SJSA1 (cell line): ENCODE measurements around the gene ABCD1. TPM values are rescaled to one million over a fixed set of nuclear protein-coding genes. Genes with fewer than 3 reads are reported as not detected.
"Not testable (repeated sequence)": the region's sequence is repeated elsewhere in the genome, so short reads cannot be mapped to it uniquely, and the experiment has no call there.

Experiments used
- DNase-seq, 2 experiments: peaks; one replicate each; pipeline ENCODE4 v3.0.0-alpha.2; 2015 to 2020; ENCODE audit warnings: low spot score in 2 of 2, low read depth in 1 of 2
- H3K27ac ChIP-seq: fragments of 250-450 bp; sonication (Bioruptor Pico); 2 replicates; pipeline ENCODE4 v1.5.1; 2020; ENCODE audit warnings: mild to moderate bottlenecking, moderate library complexity
- H3K27me3 ChIP-seq: fragments of 250-450 bp; sonication (Bioruptor Pico); replicated peaks from 2 replicates; pipeline ENCODE4 v1.5.1; 2020; ENCODE audit warnings: mild to moderate bottlenecking, moderate library complexity
- H3K36me3 ChIP-seq: fragments of 250-450 bp; sonication (Bioruptor Pico); 2 replicates; pipeline ENCODE4 v1.5.1; 2020; ENCODE audit warnings: mild to moderate bottlenecking
- H3K4me1 ChIP-seq: fragments of 250-450 bp; sonication (Bioruptor Pico); replicated peaks from 2 replicates; pipeline ENCODE4 v1.6.1; 2021; ENCODE audit warnings: mild to moderate bottlenecking
- H3K4me3 ChIP-seq: fragments of 250-450 bp; sonication (Bioruptor Pico); 2 replicates; pipeline ENCODE4 v1.5.1; 2020; ENCODE audit warnings: mild to moderate bottlenecking
- H3K9me3 ChIP-seq: fragments of 250-450 bp; sonication (Bioruptor Pico); replicated peaks from 2 replicates; pipeline ENCODE4 v1.5.1; 2020; ENCODE audit warnings: mild to moderate bottlenecking
- total RNA-seq: library from RNA; depleted of rRNA; stranded (reverse); fragments of >200 nt; shearing (Covaris generic); gene quantifications from 2 replicates; pipeline ENCODE4 v1.2.3, GENCODE V29; 2014; rRNA removed

Gene ABCD1
- 9.9 and 10.3 TPM in 2 replicates for total RNA-seq

DNA sequence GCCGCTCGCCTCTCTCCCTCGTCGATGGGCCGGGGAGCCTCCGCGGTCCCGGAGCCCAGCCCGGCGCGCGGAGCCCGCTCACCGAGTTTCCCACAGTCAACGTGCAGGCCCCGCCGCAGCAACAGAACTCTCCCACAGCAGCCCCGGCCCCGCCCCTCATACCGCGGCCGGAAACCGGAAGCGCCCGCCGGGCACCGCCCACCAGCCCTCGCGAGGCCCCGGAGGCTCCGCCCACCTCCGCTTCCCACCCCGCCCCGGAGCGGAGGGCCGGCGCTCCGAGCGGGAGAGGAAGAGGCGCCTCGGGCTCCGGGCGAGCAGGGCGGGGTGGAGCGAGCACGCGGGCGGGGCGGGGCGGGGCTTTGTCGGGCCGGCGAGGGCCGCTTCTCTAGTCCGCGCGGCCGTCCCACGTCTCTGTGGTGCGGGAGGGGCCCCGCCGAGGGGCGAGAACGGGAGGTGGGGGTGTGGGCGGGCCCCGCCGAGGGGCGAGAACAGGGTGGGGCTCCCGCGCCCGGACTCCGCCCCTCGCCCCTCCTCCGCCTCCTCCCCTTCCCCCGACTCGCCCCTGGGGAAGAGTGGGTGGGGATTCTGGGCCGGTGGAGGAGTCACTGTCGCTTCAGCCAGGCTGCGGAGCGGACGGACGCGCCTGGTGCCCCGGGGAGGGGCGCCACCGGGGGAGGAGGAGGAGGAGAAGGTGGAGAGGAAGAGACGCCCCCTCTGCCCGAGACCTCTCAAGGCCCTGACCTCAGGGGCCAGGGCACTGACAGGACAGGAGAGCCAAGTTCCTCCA, at the start of gene ABCD1, which contains the start of gene BCAP31:
ABCD1 (plus strand) TSS at position 605 of the 787 bp plus-strand sequence. CDS start 411 bp downstream, outside the sequence.
BCAP31 (minus strand) TSS at position 136 of the 787 bp plus-strand sequence. CDS start 1,143 bp downstream, outside the sequence.
- H3K9me3 ChIP-seq, result no peaks in the 10 kb centered on the region
- H3K27me3 ChIP-seq, result no peaks in the 10 kb centered on the region
- peaks cover 35% of the 10 kb centered on the region for H3K4me1 ChIP-seq
- peak within 1 kb of the TSS; percentile 55 for H3K27ac ChIP-seq
- peak within 1 kb of the TSS; percentile 73 for H3K4me3 ChIP-seq
- DNase-seq, result peak; percentile 88 to 90
- H3K36me3 ChIP-seq, result peaks cover 32% of the 10 kb centered on the region

DNA sequence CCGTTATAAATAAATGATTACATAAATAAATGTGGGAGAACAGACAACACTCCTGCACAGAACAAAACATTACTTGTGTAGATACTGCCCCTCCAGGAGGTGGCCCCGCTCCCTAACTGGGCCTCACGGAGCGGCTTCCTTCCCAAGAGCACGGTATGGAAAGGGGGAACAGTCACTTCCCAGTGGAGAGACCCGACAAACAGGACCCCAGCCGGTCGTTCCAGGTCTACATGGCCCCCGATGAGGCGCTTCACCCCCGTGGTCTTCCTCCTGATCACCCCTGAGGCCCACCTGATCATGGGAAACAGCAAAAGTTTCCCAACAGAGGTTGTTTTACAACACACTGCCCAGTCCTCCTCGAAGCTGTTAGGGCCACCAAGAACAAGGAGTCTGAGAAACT, 43.5 kb upstream of the ABCD1 start:
- H3K27me3 ChIP-seq, result no peaks in the 10 kb centered on the region
- H3K4me3 ChIP-seq, result no peak overlapping the region
- no peaks in the 10 kb centered on the region for H3K36me3 ChIP-seq
- no peak for DNase-seq
- H3K9me3 ChIP-seq, result no peaks in the 10 kb centered on the region
- H3K27ac ChIP-seq, result no peak overlapping the region
- no peaks in the 10 kb centered on the region for H3K4me1 ChIP-seq

DNA sequence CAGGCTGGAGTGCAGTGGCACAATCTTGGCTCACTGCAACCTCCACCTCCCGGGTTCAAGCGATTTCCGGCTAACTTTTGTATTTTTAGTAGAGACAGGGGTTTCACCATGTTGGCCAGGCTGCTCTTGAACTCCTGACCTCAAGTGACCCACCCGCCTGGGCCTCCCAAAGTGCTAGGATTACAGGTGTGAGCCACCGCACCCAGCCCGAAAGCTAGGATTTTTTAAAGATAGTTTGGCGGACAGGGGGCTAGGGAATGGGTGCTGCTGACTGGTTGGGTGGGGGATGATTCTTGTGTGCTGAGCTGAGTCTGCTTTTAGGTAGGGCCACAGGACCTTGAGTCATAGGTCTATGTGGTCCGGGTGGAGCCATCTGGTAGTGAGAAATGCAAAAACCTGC, 41.2 kb upstream of the ABCD1 start:
- H3K36me3 ChIP-seq, H3K4me3 ChIP-seq, H3K4me1 ChIP-seq, H3K27me3 ChIP-seq, H3K9me3 ChIP-seq, DNase-seq, H3K27ac ChIP-seq: not testable (repeated sequence)

DNA sequence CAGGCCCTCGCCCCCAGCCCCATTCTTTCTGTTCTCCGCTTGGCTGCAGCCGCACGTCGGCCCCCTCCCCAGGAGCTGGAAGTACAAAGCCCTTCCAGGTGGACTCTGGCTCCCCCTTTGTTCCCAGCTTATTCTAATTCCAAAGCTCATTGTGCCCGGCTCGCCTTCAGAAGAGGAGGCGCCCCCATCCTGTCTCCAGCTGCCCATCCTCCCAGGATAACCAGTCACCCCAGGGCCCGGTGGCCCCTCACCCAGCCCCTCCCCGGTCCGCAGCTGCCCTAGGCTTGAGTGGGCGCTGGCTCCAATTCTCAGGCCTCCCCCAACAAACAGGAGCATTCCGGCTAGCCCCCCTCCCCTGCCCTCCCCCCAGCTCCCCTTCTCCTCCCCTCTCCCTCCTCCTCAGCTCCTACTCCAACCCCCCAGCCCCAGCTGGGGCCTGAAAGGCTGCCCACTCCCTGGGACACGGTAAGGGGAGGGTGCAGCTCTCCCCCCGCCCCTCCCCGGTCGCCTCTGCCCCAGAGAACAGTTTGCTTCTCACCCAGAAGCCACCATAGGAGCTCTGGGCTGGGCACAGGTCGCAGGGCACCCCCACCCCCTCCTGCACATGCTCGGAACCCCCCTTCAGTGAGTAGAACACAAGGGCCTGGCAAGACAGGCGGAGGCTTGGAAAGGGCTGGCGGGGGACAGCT, 40.0 kb upstream of the ABCD1 start:
- no peaks in the 10 kb centered on the region for H3K36me3 ChIP-seq
- H3K9me3 ChIP-seq, result no peaks in the 10 kb centered on the region
- H3K4me1 ChIP-seq, result no peaks in the 10 kb centered on the region
- no peaks in the 10 kb centered on the region for H3K27me3 ChIP-seq
- H3K27ac ChIP-seq, result no peak overlapping the region
- no peak overlapping the region for H3K4me3 ChIP-seq
- no peak for DNase-seq

DNA sequence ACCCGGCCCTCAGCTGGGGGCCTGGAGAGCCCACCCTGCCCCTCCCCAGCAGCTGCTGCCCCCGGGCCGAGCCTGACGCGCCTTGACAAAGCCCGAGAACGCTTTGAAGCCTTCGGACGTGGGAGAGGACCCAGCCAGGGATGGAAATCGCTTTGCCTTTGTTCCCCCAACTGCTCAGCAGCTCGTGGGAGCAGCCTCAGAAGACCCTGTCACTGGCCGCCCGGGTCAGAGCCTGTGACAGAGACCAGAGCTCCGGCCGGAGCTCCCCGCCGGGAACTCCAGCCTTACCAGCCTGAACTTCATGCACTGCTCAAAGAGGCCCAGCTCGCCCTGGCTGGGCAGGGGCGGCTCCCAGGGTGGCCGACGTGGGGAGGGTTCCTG, 39.5 kb upstream of the ABCD1 start:
- no peak for DNase-seq
- H3K9me3 ChIP-seq, result no peaks in the 10 kb centered on the region
- H3K4me3 ChIP-seq, result no peak overlapping the region
- no peak overlapping the region for H3K27ac ChIP-seq
- H3K4me1 ChIP-seq, result no peaks in the 10 kb centered on the region
- no peaks in the 10 kb centered on the region for H3K27me3 ChIP-seq
- no peaks in the 10 kb centered on the region for H3K36me3 ChIP-seq

DNA sequence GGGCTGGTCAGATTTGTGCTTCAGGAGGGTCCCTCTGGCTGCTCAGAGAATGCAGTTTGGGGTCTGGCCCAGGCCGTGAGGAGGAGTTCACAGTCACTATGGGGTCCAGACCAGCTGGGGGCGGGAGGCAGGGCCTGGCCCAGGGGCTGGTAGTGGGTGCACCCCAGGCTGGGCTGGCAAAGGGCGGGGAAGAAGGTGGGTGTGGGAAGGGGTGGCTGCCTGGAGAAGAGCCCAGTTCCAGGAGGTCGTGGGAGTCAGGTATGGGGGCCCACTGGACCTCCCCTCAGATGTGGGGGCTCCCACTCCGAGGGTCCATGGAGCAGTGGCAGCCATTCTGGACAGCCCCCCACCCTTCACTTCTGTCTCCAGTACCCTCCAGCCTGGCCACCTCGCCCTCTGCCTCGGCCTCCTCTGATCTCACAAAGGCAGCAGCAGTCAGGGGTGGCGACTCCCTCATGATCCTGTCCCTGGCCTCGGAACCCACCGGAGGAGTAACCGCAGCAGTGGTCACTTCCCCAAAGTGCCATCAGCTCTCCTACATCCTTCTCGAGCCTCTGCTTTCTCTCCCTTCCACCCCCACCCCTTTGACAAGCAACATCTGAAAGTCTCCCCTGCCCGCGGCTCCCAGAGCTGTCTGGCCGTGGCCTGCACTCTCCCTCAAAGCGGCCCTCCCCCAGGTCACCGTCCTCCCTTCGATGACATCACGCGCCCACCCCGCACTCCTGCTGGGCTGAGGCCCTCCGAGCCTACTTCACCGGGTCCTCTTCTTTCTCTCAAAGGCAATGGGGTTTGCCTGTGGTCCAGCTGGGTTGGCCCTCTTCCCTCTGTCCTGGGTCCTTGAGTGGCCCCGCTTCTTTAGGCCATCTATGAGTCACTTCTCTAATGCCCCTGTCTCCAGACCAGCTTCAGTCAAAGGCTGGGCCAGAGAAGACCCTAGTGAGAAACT, 38.6 kb upstream of the ABCD1 start:
- no peaks in the 10 kb centered on the region for H3K4me1 ChIP-seq
- no peak overlapping the region for H3K27ac ChIP-seq
- no peaks in the 10 kb centered on the region for H3K36me3 ChIP-seq
- no peak for DNase-seq
- no peak overlapping the region for H3K4me3 ChIP-seq
- H3K27me3 ChIP-seq, result no peaks in the 10 kb centered on the region
- no peaks in the 10 kb centered on the region for H3K9me3 ChIP-seq

DNA sequence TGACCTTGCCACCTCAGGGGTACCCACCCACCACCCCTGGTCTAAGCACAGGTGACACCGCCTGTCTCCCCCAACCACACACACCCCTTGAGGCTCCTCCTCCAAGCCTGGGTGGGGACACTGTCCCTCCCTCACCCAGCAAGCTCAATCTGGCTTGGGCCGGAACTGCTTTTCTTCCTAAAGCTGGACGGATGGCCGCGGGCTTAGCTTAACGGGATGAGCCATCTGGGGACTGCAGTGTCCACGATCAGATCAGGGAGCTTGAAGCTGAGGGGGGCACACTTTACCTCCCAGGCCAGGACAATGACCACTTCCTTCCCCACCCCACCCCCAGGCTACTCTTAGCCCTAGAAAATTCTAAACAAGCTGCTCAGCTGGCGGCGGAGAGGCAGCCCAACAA, 37.9 kb upstream of the ABCD1 start:
- Histone ChIP-seq H3K4me1 (no peaks in the 10 kb centered on the region), H3K27me3 (no peaks in the 10 kb centered on the region), H3K4me3 (no peak overlapping the region), H3K36me3 (no peaks in the 10 kb centered on the region), H3K27ac (no peak overlapping the region), H3K9me3 (no peaks in the 10 kb centered on the region)
- DNase-seq, result no peak

DNA sequence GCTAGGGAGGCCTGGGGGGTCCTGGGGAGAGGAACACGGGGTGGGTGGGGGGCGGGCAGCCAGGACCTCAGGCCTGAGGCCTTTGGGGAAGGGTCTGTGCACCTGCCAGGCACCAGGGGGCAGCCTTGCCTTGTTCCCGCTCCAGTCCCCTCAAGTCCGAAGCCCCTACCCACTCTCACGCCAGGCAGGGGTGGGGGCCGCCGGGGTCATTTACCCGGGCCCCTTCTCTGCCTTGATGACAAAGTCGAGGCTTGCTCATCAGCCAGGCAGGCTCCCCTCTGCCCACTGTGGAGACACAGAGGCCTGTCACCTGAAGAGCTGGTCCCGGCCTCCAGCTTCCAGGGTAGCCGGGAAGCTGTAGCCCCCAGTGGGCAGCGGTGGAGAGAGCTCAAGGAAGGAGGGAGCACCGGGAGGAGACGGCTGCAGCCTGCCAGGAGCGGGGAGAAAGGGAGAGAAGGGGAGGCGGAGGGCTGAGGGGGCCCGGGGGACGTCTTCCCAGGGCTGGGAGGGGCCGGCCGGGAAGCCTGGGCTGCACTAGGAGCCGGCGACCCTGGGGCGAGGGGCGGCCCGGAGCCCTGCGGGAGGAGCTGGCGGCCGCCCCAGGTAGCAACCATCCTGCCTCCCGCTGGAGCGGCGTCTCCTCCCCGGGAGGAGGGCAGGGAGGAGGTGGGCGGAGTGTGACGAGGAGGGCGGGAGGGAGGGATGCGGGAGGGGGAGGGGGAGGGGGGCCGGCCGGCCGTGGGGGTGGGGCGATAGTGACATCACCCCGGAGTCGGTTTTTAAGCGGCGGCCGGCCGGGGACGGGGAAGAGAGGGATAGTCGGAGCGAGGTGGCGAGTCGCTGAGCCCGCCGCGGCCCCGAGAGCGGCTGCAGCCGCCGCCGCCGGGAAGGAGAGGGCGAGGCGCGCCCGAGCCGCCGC, 37.3 kb upstream of the ABCD1 start, which contains the start of gene SLC6A8:
SLC6A8 (plus strand) TSS at position 806 of the 919 bp plus-strand sequence. CDS start 649 bp downstream, outside the sequence.
- peak; percentile 29 to 60 for DNase-seq
- H3K36me3 ChIP-seq, result no peaks in the 10 kb centered on the region
- no peaks in the 10 kb centered on the region for H3K4me1 ChIP-seq
- H3K4me3 ChIP-seq, result no peak within 1 kb of the TSS
- H3K27me3 ChIP-seq, result no peaks in the 10 kb centered on the region
- no peaks in the 10 kb centered on the region for H3K9me3 ChIP-seq
- no peak within 1 kb of the TSS for H3K27ac ChIP-seq

DNA sequence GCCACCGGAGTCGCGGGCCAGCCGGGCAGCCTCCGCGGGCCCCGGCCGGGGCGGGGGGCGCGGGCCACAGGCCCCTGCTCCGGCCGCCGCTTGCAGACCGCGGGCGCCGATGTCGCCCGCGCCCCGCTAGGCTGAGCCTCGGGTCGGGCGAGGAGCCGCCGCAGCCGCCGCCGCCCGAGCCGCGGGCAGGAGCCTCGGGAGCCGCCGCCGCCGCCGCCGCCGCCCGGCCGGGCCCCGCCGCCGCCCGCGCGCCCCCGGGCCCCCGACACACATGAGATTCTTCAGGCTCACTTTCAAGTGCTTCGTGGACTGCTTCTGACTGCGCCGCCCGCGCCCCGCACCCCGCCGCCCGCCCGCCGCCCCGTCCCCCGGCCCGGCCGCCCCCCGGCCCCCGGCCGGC, 36.6 kb upstream of the ABCD1 start:
- no peak overlapping the region for H3K4me3 ChIP-seq
- H3K27ac ChIP-seq, result no peak overlapping the region
- H3K36me3 ChIP-seq, result no peaks in the 10 kb centered on the region
- H3K27me3 ChIP-seq, result no peaks in the 10 kb centered on the region
- H3K9me3 ChIP-seq, result no peaks in the 10 kb centered on the region
- H3K4me1 ChIP-seq, result no peaks in the 10 kb centered on the region
- no peak for DNase-seq

DNA sequence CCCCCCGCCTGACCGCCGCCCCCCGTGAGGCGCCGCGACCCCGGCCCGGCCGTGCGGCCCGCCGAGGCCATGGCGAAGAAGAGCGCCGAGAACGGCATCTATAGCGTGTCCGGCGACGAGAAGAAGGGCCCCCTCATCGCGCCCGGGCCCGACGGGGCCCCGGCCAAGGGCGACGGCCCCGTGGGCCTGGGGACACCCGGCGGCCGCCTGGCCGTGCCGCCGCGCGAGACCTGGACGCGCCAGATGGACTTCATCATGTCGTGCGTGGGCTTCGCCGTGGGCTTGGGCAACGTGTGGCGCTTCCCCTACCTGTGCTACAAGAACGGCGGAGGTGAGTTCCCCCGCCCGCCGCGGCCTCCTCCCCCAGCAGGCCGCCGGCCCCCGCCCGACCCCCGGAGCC, 36.1 kb upstream of the ABCD1 start:
- H3K9me3 ChIP-seq, result no peaks in the 10 kb centered on the region
- H3K36me3 ChIP-seq, result no peaks in the 10 kb centered on the region
- H3K27me3 ChIP-seq, result no peaks in the 10 kb centered on the region
- H3K27ac ChIP-seq, result no peak overlapping the region
- H3K4me1 ChIP-seq, result no peaks in the 10 kb centered on the region
- no peak overlapping the region for H3K4me3 ChIP-seq
- no peak for DNase-seq

DNA sequence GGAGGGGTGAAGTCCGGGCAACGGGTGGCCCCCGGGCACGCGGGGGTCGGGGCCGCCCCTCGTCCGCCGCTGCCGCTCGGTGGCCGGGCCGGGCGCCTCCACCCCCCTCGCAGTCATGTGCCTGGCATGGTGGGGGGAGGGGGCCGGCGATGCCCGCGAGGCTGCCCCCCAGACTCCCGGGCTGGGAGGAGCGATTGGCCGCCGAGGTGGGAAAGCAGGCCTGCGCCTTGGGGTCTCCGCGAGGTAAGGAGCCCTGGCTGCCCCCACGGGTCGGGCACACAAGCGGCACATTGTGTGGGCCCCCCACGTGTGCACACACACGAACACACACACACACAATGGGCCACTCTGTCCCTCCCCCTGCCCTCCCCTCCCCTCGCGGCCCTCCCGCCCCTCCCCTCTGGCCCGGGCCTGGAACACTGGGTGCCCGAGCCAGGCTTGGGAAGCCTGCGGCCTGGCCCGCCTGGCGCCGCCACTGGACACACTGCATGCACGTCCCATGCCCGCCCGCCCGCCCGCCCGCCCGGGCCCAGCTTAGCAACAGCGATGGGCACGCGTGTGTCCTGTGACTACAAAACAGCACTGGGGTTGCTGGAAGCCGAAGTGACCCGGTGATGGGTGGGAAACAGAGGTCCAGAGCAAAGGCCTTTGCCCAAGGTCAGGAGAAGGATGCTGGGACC, 35.6 kb upstream of the ABCD1 start:
- H3K27ac ChIP-seq, result no peak overlapping the region
- no peak for DNase-seq
- no peak overlapping the region for H3K4me3 ChIP-seq
- H3K36me3 ChIP-seq, result no peaks in the 10 kb centered on the region
- no peaks in the 10 kb centered on the region for H3K4me1 ChIP-seq
- H3K9me3 ChIP-seq, result no peaks in the 10 kb centered on the region
- no peaks in the 10 kb centered on the region for H3K27me3 ChIP-seq

DNA sequence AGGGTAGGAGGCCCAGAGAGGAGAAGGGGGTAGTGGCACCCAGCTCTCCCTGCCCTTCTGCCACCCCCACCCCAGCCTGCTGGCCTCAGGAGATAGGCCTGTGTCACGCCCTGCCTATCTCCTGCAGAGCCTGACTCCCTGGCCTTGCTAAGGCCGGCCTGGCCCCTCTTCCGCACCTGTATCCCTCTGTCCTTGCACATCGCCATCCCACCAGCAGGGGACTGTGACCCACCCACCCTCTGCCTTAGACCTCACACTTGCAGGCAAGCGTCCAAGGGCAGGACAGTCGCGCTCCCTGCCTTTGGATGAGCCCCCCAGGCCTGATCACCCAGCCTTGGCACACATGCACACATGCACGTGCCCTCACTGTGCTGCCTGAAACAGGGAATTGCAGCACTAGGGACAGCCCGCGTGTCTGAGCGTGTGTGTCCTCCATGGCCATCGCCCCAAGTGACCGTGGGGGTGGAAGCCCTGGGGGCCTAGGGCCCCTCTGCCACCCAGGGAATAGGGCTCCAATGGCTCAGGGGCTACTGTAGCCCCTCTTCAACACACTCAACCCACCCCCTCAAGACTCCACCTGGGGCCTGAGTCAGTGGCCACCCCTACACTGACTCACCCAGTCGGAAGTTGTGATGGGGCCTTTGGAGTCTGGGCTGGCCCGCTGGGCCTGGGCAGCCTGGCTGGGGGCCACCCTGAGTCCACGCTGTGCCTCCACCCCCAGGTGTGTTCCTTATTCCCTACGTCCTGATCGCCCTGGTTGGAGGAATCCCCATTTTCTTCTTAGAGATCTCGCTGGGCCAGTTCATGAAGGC, 34.8 kb upstream of the ABCD1 start:
- Histone ChIP-seq H3K36me3 (no peaks in the 10 kb centered on the region), H3K27ac (no peak overlapping the region), H3K9me3 (no peaks in the 10 kb centered on the region), H3K27me3 (no peaks in the 10 kb centered on the region), H3K4me3 (no peak overlapping the region), H3K4me1 (no peaks in the 10 kb centered on the region)
- DNase-seq, result no peak
